Fibroblast of skin of abdomen (primary cell): ENCODE data around the gene PCDHB5. TPM values are rescaled to one million over a fixed set of nuclear protein-coding genes. Genes with fewer than 3 reads are reported as not detected.
"Not testable (repeated sequence)": the region's sequence is repeated elsewhere in the genome, so short reads cannot be mapped to it uniquely, and the experiment has no call there.

ENCODE experiments used
- DNase-seq: peaks from one replicate; pipeline ENCODE4 v3.0.0-alpha.2; 2013
- polyA plus RNA-seq, 2 experiments: library from polyadenylated mRNA; unstranded; fragments of 120-200 nt; gene quantifications; one replicate each; pipeline ENCODE4 v1.2.1, GENCODE V29; 2013; ENCODE audit not compliant: insufficient read length in 2 of 2

The PCDHB5 gene
- 1.3 TPM for polyA plus RNA-seq (2013, experiment 1 of 2; ENCODE audit: insufficient read length)
- 1.3 TPM for polyA plus RNA-seq (2013, experiment 2 of 2; ENCODE audit: insufficient read length)

DNA sequence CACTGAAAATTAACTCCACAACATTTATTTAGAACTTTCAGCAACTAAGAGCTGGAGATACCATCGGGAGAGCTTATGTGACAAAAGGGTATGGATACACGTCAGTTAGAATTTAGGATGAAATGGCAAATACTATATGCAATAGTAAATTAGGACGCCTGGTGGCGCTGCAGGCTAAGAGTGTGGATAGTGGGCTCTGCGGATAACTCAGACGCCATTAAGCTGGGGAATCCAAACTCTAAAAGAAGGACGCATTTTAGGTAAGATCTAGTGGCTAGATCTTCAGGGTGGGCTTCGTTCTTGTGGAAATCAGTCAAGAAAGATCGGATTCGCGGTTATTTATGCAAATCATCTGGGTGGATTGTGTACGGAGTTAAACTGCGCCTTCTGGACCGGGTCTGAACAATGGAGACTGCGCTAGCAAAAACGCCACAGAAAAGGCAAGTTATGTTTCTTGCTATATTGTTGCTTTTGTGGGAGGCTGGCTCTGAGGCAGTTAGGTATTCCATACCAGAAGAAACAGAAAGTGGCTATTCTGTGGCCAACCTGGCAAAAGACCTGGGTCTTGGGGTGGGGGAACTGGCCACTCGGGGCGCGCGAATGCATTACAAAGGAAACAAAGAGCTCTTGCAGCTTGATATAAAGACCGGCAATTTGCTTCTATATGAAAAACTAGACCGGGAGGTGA lies at the start of gene PCDHB5:
Gene PCDHB5 (plus strand): TSS at position 177 of the 688 bp plus-strand sequence. CDS start 229 bp downstream, at position 406.
- peak; percentile 3 for DNase-seq

DNA sequence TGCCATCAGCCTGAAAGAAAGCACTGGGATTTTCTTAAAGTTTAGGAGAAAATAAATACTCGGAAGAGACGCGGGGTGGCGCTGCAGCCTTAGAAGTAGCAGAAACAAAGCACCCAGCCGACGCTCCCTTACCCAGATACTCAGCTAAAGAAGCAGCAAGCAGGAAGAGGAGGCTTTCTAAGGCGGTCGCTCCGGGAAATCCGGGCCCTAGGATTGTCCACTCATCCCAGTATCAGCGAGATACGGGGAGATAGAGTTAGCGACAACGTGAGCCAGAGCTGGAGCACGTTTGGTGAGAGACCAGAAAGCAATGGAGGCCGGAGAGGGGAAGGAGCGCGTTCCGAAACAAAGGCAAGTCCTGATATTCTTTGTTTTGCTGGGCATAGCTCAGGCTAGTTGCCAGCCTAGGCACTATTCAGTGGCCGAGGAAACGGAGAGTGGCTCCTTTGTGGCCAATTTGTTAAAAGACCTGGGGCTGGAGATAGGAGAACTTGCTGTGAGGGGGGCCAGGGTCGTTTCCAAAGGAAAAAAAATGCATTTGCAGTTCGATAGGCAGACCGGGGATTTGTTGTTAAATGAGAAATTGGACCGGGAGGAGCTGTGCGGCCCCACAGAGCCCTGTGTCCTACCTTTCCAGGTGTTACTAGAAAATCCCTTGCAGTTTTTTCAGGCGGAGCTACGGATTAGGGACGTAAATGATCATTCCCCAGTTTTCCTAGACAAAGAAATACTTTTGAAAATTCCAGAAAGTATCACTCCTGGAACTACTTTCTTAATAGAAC lies 40.3 kb upstream of the PCDHB5 start, which contains the start of gene PCDHB2:
Gene PCDHB2 (plus strand): TSS at position 135 of the 782 bp plus-strand sequence. CDS start 176 bp downstream, at position 311.
- peak; percentile 62 for DNase-seq

DNA sequence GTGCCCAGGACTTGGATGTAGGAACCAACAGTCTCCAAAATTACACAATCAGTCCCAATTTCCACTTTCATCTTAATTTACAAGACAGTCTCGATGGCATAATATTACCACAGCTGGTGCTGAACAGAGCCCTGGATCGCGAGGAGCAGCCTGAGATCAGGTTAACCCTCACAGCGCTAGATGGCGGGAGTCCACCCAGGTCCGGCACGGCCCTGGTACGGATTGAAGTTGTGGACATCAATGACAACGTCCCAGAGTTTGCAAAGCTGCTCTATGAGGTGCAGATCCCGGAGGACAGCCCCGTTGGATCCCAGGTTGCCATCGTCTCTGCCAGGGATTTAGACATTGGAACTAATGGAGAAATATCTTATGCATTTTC lies 39.8 kb upstream of the PCDHB5 start:
- no peak for DNase-seq

DNA sequence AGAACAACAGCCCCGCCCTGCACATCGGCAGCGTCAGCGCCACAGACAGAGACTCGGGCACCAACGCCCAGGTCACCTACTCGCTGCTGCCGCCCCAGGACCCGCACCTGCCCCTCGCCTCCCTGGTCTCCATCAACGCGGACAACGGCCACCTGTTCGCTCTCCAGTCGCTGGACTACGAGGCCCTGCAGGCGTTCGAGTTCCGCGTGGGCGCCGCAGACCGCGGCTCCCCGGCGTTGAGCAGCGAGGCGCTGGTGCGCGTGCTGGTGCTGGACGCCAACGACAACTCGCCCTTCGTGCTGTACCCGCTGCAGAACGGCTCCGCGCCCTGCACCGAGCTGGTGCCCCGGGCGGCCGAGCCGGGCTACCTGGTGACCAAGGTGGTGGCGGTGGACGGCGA lies 38.8 kb upstream of the PCDHB5 start:
- not testable (repeated sequence) for DNase-seq

DNA sequence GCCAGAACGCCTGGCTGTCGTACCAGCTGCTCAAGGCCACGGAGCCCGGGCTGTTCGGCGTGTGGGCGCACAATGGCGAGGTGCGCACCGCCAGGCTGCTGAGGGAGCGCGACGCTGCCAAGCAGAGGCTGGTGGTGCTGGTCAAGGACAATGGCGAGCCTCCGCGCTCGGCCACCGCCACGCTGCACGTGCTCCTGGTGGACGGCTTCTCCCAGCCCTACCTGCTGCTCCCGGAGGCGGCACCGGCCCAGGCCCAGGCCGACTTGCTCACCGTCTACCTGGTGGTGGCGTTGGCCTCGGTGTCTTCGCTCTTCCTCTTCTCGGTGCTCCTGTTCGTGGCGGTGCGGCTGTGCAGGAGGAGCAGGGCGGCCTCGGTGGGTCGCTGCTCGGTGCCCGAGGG lies 38.4 kb upstream of the PCDHB5 start:
- DNase-seq, result not testable (repeated sequence)

DNA sequence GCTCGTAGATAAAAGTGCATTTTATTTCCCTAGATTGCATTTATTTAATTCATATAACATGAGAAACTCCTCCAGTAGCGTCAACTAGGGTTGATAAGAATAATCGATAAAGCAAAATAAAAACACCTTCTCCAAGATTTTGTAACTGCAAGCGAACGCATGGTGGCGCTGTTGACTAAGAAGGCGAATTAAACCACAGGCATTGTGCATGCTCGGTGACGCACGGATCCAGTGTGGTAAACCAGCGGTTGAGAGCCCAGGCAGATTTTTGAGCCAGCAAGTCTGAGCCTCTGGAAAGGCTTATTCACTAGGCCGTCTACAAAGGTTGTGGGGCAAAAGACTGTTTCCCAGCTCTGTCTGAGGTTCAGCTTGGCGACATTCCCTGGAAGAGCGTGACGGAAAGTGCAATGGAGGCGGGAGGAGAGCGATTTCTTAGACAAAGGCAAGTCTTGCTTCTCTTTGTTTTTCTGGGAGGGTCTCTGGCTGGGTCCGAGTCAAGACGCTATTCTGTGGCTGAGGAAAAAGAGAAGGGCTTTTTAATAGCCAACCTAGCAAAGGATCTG lies 34.7 kb upstream of the PCDHB5 start, which contains the start of gene PCDHB3:
Gene PCDHB3 (plus strand): TSS at position 231 of the 563 bp plus-strand sequence. CDS start 177 bp downstream, at position 408.
- peak; percentile 24 for DNase-seq

DNA sequence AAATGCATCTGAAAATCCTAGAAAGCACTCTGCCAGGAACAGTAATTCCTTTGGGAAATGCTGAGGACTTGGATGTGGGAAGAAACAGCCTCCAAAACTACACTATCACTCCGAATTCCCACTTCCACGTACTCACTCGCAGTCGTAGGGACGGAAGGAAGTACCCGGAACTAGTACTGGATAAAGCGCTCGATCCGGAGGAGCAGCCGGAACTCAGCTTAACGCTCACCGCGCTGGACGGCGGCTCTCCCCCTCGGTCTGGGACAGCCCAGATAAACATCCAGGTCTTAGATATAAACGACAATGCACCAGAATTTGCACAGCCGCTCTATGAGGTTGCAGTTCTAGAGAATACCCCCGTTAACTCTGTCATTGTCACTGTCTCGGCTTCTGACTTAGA lies 33.9 kb upstream of the PCDHB5 start:
- DNase-seq, result no peak

DNA sequence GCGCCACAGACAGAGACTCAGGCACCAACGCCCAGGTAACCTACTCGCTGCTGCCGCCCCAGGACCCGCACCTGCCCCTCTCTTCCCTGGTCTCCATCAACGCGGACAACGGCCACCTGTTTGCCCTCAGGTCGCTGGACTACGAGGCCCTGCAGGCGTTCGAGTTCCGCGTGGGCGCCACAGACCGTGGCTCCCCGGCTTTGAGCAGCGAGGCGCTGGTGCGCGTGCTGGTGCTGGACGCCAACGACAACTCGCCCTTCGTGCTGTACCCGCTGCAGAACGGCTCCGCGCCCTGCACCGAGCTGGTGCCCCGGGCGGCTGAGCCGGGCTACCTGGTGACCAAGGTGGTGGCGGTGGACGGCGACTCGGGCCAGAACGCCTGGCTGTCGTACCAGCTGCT lies 32.9 kb upstream of the PCDHB5 start:
- DNase-seq, result not testable (repeated sequence)

DNA sequence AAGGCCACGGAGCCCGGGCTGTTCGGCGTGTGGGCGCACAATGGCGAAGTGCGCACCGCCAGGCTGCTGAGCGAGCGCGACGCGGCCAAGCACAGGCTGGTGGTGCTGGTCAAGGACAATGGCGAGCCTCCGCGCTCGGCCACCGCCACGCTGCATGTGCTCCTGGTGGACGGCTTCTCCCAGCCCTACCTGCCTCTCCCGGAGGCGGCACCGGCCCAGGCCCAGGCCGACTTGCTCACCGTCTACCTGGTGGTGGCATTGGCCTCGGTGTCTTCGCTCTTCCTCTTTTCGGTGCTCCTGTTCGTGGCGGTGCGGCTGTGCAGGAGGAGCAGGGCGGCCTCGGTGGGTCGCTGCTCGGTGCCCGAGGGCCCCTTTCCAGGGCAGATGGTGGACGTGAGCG lies 32.5 kb upstream of the PCDHB5 start:
- DNase-seq, result not testable (repeated sequence)

DNA sequence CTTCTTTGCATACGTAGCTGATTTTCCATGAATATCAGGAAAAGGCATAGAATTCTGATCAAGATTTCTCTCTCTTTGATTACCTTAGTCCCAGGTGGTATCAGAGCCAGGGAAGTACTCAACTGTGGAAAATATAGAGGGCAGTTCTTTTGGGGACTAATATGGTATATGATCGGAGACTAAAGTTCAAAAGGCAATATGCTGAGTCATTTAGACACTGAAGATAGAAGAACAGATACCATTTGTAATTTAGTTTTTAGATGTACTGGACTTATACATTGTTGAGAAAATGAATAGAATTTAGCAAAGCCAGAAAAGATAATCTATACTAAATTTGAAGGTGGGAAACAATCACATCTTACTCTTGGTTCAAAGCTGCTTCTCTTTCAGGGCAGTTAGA lies 29.7 kb upstream of the PCDHB5 start:
- no peak for DNase-seq

DNA sequence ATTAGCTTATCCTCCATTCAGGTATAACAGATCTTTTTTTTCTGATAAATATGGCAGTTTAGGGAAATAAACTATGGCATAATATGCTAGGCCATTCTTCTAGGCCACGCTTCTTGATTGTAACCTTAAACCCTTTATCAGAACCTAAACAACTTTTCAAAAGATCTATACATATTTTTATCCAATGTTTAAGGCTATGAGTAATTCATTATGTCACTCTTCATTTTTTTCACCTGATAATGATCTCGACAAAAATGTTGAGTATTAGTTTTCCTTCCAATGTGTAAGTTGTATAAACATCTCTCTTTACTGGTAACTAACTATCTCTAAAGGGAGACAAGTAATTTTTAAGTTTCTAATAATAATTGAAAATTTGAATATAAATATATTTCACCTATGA lies 15.8 kb upstream of the PCDHB5 start:
- no peak for DNase-seq

DNA sequence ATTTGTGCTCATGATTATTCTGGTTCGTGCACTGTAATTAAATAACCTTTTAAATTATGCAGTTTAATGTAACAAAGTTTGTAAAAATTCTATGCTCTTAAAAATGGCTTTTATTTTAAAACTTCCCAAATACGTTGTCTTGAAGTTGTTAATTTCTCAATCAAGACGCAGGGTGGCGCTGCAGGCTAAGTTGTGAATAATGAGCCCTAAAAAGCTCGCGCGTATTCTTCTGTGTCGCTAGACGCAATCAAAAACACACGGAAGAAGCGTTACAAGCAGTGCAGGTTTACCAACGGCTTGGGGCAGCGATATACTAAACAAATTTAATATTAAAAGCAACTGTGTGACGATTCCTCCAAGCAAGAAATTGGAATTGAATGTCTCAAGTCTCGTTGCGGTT lies 13.4 kb upstream of the PCDHB5 start, which contains the start of gene PCDHB4:
Gene PCDHB4 (plus strand): TSS at position 256 of the 400 bp plus-strand sequence. CDS start 181 bp downstream, outside the sequence.
- DNase-seq, result no peak

DNA sequence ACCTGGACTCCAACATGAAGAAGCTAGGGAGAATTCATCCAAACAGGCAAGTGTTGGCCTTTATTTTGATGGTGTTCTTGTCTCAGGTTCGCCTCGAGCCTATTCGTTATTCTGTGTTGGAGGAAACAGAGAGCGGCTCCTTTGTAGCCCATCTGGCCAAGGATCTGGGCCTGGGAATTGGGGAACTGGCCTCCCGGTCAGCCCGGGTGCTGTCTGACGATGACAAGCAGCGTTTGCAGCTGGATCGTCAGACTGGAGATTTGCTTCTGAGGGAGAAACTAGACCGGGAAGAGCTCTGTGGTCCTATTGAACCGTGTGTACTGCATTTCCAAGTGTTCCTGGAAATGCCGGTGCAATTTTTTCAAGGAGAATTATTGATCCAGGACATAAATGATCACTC lies 13.0 kb upstream of the PCDHB5 start:
- DNase-seq, result no peak

DNA sequence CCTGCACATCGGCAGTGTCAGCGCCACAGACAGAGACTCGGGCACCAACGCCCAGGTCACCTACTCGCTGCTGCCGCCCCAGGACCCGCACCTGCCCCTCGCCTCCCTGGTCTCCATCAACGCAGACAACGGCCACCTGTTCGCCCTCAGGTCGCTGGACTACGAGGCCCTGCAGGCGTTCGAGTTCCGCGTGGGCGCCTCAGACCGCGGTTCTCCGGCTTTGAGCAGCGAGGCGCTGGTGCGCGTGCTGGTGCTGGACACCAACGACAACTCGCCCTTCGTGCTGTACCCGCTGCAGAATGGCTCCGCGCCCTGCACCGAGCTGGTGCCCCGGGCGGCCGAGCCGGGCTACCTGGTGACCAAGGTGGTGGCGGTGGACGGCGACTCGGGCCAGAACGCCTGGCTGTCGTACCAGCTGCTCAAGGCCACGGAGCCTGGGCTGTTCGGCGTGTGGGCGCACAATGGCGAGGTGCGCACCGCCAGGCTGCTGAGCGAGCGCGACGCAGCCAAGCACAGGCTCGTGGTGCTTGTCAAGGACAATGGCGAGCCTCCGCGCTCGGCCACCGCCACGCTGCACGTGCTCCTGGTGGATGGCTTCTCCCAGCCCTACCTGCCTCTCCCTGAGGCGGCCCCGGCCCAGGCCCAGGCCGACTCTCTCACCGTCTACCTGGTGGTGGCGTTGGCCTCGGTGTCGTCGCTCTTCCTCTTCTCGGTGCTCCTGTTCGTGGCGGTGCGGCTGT lies 11.4 kb upstream of the PCDHB5 start:
- DNase-seq, result not testable (repeated sequence)

DNA sequence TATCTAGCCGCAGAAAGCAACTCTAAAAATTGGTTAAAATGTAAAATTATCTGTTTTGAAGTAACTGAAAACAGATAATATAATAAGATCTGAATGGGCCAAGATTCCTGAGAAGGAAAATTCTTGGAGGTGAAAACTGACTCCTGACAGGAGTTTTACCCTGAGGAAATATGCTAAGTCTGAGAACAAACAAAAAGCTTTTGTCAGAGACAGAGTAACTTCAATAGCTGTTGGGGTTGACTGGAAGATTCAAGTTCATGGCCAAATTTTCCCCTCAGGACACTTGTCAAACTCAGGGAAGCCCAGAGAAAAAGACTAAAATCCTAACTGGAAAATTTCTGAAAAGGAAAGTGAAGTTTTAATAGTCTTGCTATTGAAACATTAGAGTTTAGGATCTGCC lies 7.7 kb upstream of the PCDHB5 start:
- DNase-seq, result no peak

DNA sequence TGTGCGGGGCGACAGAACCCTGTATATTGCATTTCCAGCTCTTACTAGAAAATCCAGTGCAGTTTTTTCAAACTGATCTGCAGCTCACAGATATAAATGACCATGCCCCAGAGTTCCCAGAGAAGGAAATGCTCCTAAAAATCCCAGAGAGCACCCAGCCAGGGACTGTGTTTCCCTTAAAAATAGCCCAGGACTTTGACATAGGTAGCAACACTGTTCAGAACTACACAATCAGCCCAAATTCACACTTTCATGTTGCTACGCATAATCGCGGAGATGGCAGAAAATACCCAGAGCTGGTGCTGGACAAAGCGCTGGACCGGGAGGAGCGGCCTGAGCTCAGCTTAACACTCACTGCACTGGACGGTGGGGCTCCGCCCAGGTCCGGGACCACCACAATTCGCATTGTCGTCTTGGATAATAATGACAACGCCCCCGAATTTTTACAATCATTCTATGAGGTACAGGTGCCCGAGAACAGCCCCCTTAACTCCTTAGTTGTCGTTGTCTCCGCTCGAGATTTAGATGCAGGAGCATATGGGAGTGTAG lies 786 bp downstream of the PCDHB5 start:
- no peak for DNase-seq

DNA sequence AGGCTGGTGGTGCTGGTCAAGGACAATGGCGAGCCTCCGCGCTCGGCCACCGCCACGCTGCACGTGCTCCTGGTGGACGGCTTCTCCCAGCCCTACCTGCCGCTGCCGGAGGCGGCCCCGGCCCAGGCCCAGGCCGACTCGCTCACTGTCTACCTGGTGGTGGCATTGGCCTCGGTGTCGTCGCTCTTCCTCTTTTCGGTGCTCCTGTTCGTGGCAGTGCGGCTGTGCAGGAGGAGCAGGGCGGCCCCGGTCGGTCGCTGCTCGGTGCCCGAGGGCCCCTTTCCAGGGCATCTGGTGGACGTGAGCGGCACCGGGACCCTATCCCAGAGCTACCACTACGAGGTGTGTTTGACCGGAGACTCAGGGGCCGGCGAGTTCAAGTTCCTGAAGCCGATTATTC lies 2.3 kb downstream of the PCDHB5 start:
- not testable (repeated sequence) for DNase-seq

DNA sequence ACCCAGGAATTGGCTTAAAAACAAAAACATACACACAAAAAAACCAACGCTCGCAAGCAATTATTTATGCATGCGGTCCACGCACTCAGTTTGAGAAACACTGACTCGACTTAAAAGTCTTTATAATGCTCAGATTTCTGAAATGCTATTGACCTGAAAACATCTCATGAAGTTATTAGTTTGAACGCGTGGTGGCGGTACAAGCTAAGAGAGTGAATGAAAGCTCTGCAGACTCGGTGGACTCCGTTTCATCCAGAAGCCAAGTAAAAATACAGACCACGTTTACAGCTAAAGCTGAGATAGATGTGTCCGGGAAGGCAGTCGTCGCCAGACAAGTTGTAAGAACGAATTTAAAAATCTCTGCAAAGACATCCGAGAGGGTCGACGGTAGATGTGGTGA lies 14.8 kb downstream of the PCDHB5 start, which contains the start of gene PCDHB6:
Gene PCDHB6 (plus strand): TSS at position 246 of the 400 bp plus-strand sequence. CDS start 201 bp downstream, outside the sequence.
- no peak for DNase-seq

DNA sequence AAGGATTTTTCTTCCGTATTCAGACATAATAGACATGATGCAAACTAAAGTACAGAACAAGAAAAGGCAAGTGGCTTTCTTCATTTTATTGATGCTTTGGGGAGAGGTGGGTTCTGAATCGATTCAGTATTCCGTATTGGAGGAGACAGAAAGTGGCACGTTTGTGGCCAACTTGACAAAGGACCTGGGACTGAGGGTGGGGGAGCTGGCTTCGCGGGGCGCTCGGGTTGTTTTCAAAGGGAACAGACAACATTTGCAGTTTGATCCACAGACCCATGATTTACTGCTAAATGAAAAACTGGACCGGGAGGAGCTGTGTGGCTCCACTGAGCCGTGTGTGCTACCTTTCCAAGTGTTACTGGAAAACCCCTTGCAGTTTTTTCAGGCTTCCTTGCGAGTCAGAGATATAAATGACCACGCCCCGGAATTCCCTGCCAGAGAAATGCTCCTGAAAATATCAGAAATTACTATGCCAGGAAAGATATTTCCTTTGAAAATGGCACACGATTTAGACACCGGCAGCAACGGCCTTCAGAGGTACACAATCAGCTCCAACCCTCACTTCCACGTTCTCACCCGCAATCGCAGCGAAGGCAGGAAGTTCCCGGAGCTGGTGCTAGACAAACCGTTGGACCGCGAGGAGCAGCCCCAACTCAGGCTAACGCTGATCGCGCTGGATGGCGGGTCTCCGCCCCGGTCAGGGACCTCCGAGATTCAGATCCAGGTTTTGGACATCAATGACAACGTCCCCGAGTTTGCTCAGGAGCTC lies 15.4 kb downstream of the PCDHB5 start:
- no peak for DNase-seq

DNA sequence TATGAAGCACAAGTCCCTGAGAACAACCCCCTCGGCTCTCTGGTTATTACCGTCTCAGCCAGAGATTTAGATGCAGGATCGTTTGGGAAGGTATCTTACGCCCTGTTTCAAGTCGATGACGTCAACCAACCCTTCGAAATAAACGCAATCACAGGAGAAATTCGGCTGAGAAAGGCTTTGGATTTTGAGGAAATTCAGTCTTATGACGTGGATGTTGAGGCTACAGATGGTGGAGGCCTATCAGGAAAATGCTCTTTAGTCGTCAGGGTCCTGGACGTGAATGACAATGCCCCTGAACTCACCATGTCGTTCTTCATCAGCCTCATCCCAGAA lies 16.0 kb downstream of the PCDHB5 start:
- DNase-seq, result no peak

DNA sequence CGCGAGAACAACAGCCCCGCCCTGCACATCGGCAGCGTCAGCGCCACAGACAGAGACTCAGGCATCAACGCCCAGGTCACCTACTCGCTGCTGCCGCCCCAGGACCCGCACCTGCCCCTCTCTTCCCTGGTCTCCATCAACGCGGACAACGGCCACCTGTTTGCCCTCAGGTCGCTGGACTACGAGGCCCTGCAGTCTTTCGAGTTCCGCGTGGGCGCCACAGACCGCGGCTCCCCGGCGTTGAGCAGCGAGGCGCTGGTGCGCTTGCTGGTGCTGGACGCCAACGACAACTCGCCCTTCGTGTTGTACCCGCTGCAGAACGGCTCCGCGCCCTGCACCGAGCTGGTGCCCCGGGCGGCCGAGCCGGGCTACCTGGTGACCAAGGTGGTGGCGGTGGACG lies 16.6 kb downstream of the PCDHB5 start:
- not testable (repeated sequence) for DNase-seq
